Measurements from ENCODE around the gene LARGE2. TPM values are rescaled to one million over a fixed set of nuclear protein-coding genes. Genes with fewer than 3 reads are reported as not detected.

The LARGE2 gene
- total and polyA plus RNA-seq, 2 of the 13 experiments (the other 11 are each of a cell fraction or from before 2014, with no cell fraction given): 8.5 to 21.6 TPM

DNA sequence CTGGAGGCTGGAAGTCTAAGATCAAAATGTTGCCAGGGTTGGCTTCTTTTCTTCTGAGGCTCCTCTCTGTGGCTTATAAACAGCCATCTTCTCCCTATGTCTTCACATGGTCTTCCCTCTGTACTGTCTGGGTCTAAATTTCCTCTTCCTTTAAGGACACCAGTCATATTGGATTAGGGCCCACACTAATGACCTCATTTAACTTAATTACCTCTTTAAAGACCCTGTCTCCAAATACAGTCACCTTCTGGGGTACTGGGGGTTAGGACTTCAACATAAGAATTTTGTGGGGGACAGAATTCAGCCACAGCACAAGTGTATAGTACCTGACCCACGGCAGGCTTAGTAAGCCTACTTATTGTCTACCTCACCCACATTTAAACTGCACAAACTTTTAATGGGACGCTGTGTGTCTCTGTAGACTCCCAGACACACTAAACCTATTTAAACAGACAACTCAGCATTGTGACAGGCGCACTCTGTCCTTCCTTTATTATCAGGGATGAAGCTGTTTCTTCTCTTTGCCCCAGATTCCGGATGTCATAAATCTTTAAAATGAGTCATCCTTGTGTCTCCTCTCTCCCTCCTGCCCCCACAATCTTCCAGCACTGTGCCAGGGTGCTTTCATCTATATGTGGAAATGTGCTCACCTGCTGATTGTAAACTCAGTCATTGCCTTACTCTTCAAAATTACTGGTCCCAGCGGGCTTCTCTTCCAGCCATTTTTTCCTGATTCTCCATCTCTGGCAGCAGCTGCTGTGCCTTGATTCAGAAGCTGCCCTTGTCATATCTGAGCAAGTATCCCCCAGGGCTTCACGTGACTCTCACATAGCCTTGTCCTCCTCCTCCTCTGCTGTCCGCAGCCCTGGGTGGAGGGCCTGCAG is 42.4 kb upstream of the LARGE2 start:
- H3K4me1 ChIP-seq (ENCODE audit: insufficient read depth, low read length): no peaks in the 10 kb centered on the region
- H3K4me2 ChIP-seq (ENCODE audit: low read depth, low read length): no peak overlapping the region
- in situ Hi-C loops (cut with HindIII; ENCODE audit: extremely low pct_ligation_motif_present, low pct_unique_long_range_greater_than_20kb) (no loop called here), intact Hi-C loops (cut with micrococcal nuclease; ENCODE audit: unreplicated experiment) (no loop called here)
- H3K27me3 ChIP-seq (ENCODE audit: control insufficient read depth in 1 of 2, insufficient read depth in 2 of 2, low read length in 2 of 2): no peaks in the 10 kb centered on the region
- no peak overlapping the region for H3K4me3 ChIP-seq (replicated peaks in 1 of 3; ENCODE audit: insufficient read depth in 1 of 3, low read depth in 2 of 3, low read length in 3 of 3)
- H3K36me3 ChIP-seq (replicated peaks in 1 of 2; ENCODE audit: control insufficient read depth in 1 of 2, insufficient read depth in 2 of 2, low read length in 2 of 2): peaks cover 14 to 24% of the 10 kb centered on the region in 2 experiments
- H3K9ac ChIP-seq (ENCODE audit: insufficient read depth, low read depth, low read length): no peak overlapping the region
- BruUV-seq (replicated peaks): no TSS peak
- no peaks in the 10 kb centered on the region for H3K79me2 ChIP-seq (ENCODE audit: insufficient read depth, low read length)
- ATAC-seq (no peak), FAIRE-seq (no peak), DNase-seq (ENCODE audit: low spot score) (no peak)
- peaks cover 11% of the 10 kb centered on the region; the same call in 1 of the 2 replicates for H4K20me1 ChIP-seq (ENCODE audit: insufficient read depth, low read length)
- CTCF ChIA-PET (ENCODE audit: low intra/inter-chr PET ratio, low total read pairs): no interaction called here
- no peak overlapping the region for H2AFZ ChIP-seq (ENCODE audit: low read length)
- TF ChIP-seq TOE1 (CRISPR knock-in tag; IDR thresholded peaks at IDR 0.05) (no peak), KDM1A (CRISPR knock-in tag; IDR thresholded peaks at IDR 0.05) (no peak), ZNF383 (CRISPR knock-in tag; IDR thresholded peaks at IDR 0.05; ENCODE audit: borderline replicate concordance) (no peak), DNMT3B (CRISPR knock-in tag; conservative IDR thresholded peaks at IDR 0.05) (no peak), SOX5 (CRISPR knock-in tag; IDR thresholded peaks at IDR 0.05; ENCODE audit: borderline replicate concordance) (no peak), ZC3H4 (CRISPR knock-in tag; IDR thresholded peaks at IDR 0.05; ENCODE audit: borderline replicate concordance) (no peak), ZNF776 (CRISPR knock-in tag; IDR thresholded peaks at IDR 0.05) (no peak), ZNF550 (CRISPR knock-in tag; IDR thresholded peaks at IDR 0.05; ENCODE audit: borderline replicate concordance) (no peak), GATA4 (IDR thresholded peaks at IDR 0.05; ENCODE audit: borderline replicate concordance, low read depth) (no peak), AHR (CRISPR knock-in tag; IDR thresholded peaks at IDR 0.05) (no peak)
- H3K27ac ChIP-seq (ENCODE audit: extremely low read length, insufficient read depth, low read length): no peak overlapping the region
- POLR2A ChIA-PET: no interaction called here
- whole genome bisulfite sequencing (ENCODE audit: low lambda C conversion rate): 92% methylated on average over 6 of the region's 7 CpGs
- no peaks in the 10 kb centered on the region for H3K9me3 ChIP-seq (ENCODE audit: low read length)

All from HepG2 (cell line).